ENCODE data around the gene PRTFDC1.
A peak's percentile ranks its signal among the peaks of the same experiment; 100 is the strongest.
"Not testable (repeated sequence)": the region's sequence is repeated elsewhere in the genome, so short reads cannot be mapped to it uniquely, and the experiment has no call there.

Gene PRTFDC1

DNA sequence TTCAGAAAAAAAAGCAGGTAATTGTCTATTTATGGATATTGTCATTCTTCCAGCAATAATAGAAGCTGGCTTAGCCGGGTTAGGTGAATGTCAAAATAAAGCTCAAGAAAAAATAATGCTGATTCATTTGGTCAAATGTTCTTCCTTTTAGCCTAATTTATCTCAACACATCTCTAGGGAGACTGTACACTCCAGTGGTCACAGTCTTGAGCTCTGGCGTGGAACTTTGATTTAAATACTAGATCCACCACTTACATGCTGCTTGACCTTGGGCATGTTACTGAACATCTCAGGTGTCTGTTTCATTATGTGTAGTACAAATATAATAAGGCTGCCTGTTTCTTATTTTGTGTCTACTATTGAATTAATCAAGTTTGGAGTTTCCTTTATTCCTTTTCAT lies 22.0 kb downstream of the PRTFDC1 start:
- Mint-ChIP-seq H3K36me3 (ENCODE audit: low read depth) (no peaks in the 10 kb centered on the region), H3K27ac (no peak overlapping the region), H3K4me1 (ENCODE audit: low read depth) (peaks cover 6% of the 10 kb centered on the region), H3K4me3 (no peak overlapping the region), H3K27me3 (peaks cover 3% of the 10 kb centered on the region), H3K9me3 (no peaks in the 10 kb centered on the region)
- intact Hi-C loops (cut with micrococcal nuclease), result no loop called here

DNA sequence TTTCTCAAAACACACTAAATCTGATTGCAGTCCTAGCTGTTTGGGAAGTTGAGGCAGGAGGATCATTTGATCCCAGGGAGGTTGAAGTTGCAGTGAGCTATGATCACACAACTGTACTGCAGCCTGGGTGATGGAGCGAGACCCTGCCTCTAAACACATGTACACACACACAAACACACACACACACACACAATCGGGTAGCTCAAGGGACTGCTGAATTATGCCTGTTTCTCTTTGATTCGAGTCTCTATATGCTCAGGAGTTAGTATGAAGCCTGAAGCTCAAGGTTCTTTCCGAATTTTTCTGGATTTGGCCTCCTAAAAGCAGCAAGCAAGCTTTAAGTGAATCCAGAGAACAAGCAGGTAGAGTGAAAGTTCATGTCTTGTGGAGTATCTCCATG lies 22.5 kb downstream of the PRTFDC1 start:
- intact Hi-C loops (cut with micrococcal nuclease), result no loop called here
- Mint-ChIP-seq H3K4me1 (ENCODE audit: low read depth) (peaks cover 6% of the 10 kb centered on the region), H3K36me3 (ENCODE audit: low read depth) (no peaks in the 10 kb centered on the region), H3K27ac (no peak overlapping the region), H3K9me3 (peaks cover under 1% of the 10 kb centered on the region), H3K27me3 (peaks cover 3% of the 10 kb centered on the region), H3K4me3 (no peak overlapping the region)

DNA sequence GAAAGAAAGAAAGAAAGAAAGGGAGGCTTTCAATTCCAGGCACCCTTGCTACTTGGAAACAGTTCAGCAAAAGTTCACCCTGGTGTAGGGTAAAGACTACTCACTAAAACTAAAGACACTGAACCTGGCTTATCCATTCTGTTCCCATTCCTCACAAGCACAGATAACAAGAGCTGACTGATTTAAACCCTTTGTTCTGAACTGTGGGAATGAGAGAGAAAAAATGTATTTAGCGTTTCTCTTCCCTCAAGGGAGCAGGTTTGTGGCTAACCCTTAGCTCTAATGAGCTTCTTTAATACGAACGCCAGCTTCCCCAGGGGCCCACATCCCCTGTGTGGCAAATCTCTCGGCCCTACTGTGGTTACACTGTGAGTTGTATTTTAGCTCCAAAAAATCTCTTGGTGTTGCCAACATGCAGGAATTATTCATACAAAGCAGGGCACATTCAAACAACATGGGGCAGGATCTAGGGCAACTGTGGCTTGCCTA lies 23.3 kb downstream of the PRTFDC1 start:
- Mint-ChIP-seq H3K9me3 (peaks cover 8% of the 10 kb centered on the region), H3K36me3 (ENCODE audit: low read depth) (no peaks in the 10 kb centered on the region), H3K4me1 (ENCODE audit: low read depth) (peaks cover 6% of the 10 kb centered on the region), H3K27ac (no peak overlapping the region), H3K27me3 (peaks cover 3% of the 10 kb centered on the region), H3K4me3 (no peak overlapping the region)
- intact Hi-C loops (cut with micrococcal nuclease), result no loop called here

DNA sequence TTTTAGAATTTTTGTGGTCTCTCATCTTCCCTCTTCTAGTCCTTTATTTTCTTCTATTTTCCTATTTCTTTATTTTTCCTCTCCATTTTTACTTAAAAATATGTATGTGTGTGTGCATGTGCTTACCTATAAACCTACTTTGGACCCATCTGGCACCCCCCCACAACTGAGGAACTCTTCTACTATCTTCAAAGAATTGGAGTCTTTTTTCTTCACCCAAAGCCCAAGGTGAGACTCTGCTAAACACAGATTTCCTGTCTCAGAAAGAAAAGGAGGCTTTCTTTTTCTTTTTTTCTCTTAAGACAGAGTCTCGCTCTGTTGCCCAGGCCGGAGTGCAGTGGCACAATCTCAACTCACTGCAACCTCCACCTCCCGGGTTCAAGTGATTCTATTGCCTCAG lies 24.2 kb downstream of the PRTFDC1 start:
- H3K4me1 Mint-ChIP-seq (ENCODE audit: low read depth), result peaks cover 12% of the 10 kb centered on the region
- intact Hi-C loops (cut with micrococcal nuclease), result no loop called here
- H3K36me3 Mint-ChIP-seq (ENCODE audit: low read depth), result no peaks in the 10 kb centered on the region
- peaks cover 15% of the 10 kb centered on the region for H3K9me3 Mint-ChIP-seq
- H3K27me3 Mint-ChIP-seq, result peaks cover 3% of the 10 kb centered on the region
- no peak overlapping the region for H3K27ac Mint-ChIP-seq
- no peak overlapping the region for H3K4me3 Mint-ChIP-seq

DNA sequence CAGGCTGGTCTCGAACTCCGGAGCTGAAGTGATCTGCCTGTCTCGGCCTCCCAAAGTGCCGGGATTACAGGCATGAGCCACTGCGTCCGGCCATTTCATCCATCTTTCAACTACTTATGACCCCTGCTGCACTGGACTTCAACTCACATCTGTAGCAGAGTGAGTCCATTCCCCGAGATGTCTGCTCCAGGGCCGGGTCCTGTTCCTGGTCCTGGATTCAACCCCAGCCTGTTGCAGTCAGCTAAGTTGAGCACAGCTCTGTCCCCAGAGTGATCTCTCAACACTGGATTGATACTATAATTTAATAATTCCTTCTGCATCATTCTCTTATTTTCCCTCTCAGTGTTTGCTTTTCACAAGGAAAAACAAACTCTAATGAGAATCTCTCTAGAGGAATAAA lies 25.8 kb downstream of the PRTFDC1 start:
- no peak overlapping the region for H3K27ac Mint-ChIP-seq
- no peak overlapping the region for H3K4me3 Mint-ChIP-seq
- peaks cover 18% of the 10 kb centered on the region for H3K4me1 Mint-ChIP-seq (ENCODE audit: low read depth)
- no peaks in the 10 kb centered on the region for H3K36me3 Mint-ChIP-seq (ENCODE audit: low read depth)
- peaks cover 3% of the 10 kb centered on the region for H3K27me3 Mint-ChIP-seq
- H3K9me3 Mint-ChIP-seq, result peaks cover 15% of the 10 kb centered on the region
- intact Hi-C loops (cut with micrococcal nuclease), result no loop called here

DNA sequence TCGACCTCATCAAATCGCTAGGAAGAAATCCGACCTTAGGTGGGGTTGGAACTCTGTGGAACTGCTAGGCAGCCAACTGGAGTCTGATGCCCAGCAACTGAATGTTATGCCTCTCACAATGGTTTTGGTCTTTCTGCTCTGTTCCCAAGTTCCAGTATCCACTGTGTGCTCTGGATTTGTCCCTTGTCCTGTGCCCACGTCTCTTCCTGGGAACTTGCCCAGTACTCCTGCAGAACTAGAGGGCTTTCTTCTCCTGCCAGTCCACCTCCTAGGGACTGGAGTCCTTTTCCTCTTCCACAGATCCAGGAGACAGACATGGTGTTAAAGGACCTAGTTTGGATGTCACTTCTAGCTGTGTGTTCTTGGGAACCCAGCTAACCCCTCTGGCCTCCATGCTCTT lies 26.6 kb downstream of the PRTFDC1 start:
- peaks cover 15% of the 10 kb centered on the region for H3K9me3 Mint-ChIP-seq
- H3K4me3 Mint-ChIP-seq, result no peak overlapping the region
- intact Hi-C loops (cut with micrococcal nuclease), result no loop called here
- H3K27me3 Mint-ChIP-seq, result no peaks in the 10 kb centered on the region
- peaks cover 25% of the 10 kb centered on the region for H3K4me1 Mint-ChIP-seq (ENCODE audit: low read depth)
- H3K27ac Mint-ChIP-seq, result no peak overlapping the region
- H3K36me3 Mint-ChIP-seq (ENCODE audit: low read depth), result no peaks in the 10 kb centered on the region

DNA sequence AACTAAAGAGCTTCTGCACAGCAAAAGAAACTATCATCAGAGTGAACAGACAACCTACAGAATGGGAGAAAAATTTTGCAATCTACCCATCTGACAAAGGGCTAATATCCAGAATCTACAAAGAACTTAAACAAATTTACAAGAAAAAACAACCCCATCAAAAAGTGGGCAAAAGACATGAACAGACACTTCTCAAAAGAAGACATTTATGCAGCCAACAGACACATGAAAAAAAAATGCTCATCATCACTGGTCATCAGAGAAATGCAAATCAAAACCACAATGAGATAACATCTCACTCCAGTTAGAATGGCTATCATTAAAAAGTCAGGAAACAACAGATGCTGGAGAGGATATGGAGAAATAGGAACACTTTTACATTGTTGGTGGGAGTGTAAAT lies 27.9 kb downstream of the PRTFDC1 start:
- intact Hi-C loops (cut with micrococcal nuclease), result loop anchor here (5.0 kb wide), 2 partner anchors 42 to 202 kb away; partner anchors contain the start of gene ARHGAP21
- not testable (repeated sequence) for H3K36me3 Mint-ChIP-seq (ENCODE audit: low read depth); H3K27ac Mint-ChIP-seq; H3K4me3 Mint-ChIP-seq; H3K27me3 Mint-ChIP-seq
- peaks cover 21% of the 10 kb centered on the region for H3K9me3 Mint-ChIP-seq
- peaks cover 26% of the 10 kb centered on the region for H3K4me1 Mint-ChIP-seq (ENCODE audit: low read depth)

DNA sequence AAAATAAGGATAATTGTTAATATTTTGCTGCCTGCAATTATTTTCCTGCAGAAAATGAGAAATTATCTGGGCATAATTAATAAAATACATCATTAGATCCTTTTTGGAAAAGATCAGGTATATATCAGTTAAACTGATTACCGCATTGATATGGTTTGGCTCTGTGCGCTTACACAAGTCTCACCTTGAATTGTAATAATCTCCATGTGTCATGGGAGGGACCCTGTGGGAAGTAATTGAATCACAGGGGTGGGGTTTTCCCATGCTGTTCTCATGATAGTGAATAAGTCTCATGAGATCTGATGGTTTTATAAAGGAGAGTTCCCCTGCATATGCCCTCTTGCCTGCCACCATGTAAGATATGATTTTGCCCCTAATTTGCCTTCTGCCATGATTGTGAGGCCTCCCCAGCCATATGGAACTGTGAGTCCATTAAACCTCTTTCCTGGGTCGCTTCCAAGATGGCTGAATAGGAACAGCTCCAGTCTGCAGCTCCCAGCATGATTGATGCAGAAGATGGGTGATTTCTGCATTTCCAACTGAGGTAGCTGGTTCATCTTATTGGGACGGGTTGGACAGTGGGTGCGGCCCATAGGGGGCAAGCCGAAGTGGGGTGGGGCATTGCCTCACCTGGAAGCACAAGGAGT lies 30.1 kb downstream of the PRTFDC1 start:
- H3K36me3 Mint-ChIP-seq (ENCODE audit: low read depth); H3K4me3 Mint-ChIP-seq; H3K27me3 Mint-ChIP-seq: not testable (repeated sequence)
- Mint-ChIP-seq H3K4me1 (ENCODE audit: low read depth) (peaks cover 26% of the 10 kb centered on the region), H3K27ac (peak overlapping the region; percentile 3), H3K9me3 (peaks cover 23% of the 10 kb centered on the region)
- intact Hi-C loops (cut with micrococcal nuclease), result loop anchor here (5.0 kb wide), 2 partner anchors 40 to 200 kb away; partner anchors contain the start of gene ARHGAP21

DNA sequence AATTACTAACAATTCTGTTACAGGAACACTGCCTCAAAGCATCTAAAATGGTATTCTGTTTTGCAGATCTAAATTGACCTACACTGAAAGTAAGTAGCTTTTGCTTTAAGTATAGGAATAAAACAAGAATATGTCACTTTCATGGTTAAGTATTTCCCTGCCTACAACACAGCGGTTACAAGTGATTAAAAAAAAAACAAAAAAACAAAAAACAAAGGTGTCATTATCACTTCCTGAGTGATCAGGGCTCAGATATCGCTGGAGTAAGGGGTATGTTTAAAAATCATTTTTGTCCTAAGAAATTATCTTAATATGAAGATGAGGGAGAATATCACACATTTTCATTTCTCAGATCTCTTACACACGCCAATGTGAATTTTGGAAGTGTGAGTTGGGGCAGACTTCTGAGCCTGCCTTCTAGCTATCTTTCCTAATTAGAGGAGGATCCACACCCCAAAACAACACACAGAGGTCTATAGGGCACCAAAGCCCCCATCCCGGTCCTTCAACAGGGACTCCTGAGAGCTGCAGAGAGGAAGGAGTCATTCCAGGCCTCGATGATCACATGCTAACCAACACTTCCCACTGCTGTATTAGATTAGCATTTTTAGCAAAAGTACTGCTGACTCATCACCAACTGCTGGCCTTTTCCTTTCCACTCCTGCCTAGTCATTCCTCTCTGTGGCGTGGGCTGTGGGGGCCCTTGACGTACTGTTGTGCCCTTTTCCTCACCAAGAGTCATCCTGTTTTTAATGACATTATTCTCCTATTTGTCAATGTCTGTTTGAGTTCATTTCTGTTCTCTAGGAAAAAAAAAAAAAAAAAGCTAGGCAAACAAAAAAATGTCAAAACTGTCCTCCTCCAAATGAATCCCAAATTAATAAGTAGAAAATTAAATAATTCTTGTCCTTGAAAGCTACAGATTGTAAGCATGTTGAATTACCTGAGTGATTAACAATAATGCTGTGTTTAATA lies 31.2 kb downstream of the PRTFDC1 start:
- peak overlapping the region; percentile 23 for H3K4me3 Mint-ChIP-seq
- intact Hi-C loops (cut with micrococcal nuclease), result loop anchor here (5.0 kb wide), 2 partner anchors 39 to 199 kb away; partner anchors contain the start of gene ARHGAP21
- no peaks in the 10 kb centered on the region for H3K27me3 Mint-ChIP-seq
- peaks cover 26% of the 10 kb centered on the region for H3K4me1 Mint-ChIP-seq (ENCODE audit: low read depth)
- peak overlapping the region; percentile 81 for H3K27ac Mint-ChIP-seq
- H3K9me3 Mint-ChIP-seq, result peaks cover 23% of the 10 kb centered on the region
- no peaks in the 10 kb centered on the region for H3K36me3 Mint-ChIP-seq (ENCODE audit: low read depth)

DNA sequence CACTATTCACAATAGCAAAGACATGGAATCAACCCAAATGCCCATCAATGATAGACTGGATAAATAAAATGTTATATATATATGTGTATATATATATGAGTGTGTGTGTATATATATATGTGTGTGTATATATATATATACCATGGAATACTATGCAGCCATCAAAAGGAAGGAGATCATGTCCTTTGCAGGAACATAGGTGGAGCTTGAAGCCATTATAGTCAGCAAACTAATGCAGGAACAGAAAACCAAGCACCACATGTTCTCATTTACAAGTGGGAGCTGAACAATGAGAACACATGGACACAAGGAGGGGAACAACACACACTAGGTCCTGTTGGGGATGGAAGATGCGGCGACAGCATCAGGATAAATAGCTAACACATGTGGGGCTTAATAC lies 32.2 kb downstream of the PRTFDC1 start:
- H3K27ac Mint-ChIP-seq, H3K4me3 Mint-ChIP-seq: not testable (repeated sequence)

DNA sequence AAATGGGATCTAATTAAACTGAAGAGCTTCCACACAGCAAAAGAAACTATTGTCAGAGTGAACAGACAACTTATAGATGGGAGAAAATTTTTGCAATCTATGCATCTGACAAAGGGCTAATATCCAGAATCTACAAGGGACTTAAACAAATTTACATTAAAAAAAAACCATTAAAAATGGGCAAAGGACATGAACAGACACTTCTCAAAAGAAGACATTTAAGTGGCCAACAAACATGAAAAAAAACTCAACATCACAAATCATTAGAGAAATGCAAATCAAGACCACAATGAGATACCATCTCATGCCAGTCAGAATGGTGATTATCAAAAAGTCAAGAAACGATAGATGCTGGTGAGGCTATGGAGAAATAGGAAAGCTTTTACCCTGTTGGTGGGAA lies 32.8 kb downstream of the PRTFDC1 start:
- H3K4me3 Mint-ChIP-seq; H3K27me3 Mint-ChIP-seq; H3K36me3 Mint-ChIP-seq (ENCODE audit: low read depth); H3K27ac Mint-ChIP-seq: not testable (repeated sequence)
- intact Hi-C loops (cut with micrococcal nuclease), result loop anchor here (5.0 kb wide), 2 partner anchors 37 to 197 kb away; partner anchors contain the start of gene ARHGAP21
- peaks cover 20% of the 10 kb centered on the region for H3K9me3 Mint-ChIP-seq
- peaks cover 26% of the 10 kb centered on the region for H3K4me1 Mint-ChIP-seq (ENCODE audit: low read depth)

More for the DNA sequence above, 32.2 kb downstream of the PRTFDC1 start:
- Mint-ChIP-seq H3K4me1 (ENCODE audit: low read depth) (peaks cover 26% of the 10 kb centered on the region), H3K9me3 (peaks cover 23% of the 10 kb centered on the region)
- H3K36me3 Mint-ChIP-seq (ENCODE audit: low read depth); H3K27me3 Mint-ChIP-seq: not testable (repeated sequence)
- intact Hi-C loops (cut with micrococcal nuclease), result loop anchor here (5.0 kb wide), 2 partner anchors 38 to 198 kb away; partner anchors contain the start of gene ARHGAP21

DNA sequence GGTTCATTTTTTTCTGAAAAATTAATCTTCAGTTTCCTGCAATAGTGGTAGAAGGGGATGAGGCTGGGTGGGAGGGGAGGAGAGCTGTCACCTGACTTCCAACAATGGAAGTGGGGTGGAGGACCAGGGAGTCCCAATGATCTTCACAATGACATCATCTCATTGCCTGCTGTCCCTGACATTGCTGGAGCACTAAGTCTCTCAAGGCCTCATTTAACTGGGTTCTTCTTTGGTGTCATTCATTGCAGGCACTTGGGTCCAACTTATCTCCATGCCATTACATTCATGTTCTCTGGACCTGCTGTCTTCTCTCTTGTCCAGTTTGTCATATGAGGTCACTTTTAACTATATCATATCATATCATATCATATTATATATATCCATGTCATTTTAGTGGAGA lies 34.4 kb downstream of the PRTFDC1 start:
- Mint-ChIP-seq H3K36me3 (ENCODE audit: low read depth) (no peaks in the 10 kb centered on the region), H3K4me1 (ENCODE audit: low read depth) (peaks cover 14% of the 10 kb centered on the region), H3K27ac (no peak overlapping the region), H3K4me3 (no peak overlapping the region), H3K9me3 (peaks cover 8% of the 10 kb centered on the region), H3K27me3 (no peaks in the 10 kb centered on the region)
- intact Hi-C loops (cut with micrococcal nuclease), result no loop called here

DNA sequence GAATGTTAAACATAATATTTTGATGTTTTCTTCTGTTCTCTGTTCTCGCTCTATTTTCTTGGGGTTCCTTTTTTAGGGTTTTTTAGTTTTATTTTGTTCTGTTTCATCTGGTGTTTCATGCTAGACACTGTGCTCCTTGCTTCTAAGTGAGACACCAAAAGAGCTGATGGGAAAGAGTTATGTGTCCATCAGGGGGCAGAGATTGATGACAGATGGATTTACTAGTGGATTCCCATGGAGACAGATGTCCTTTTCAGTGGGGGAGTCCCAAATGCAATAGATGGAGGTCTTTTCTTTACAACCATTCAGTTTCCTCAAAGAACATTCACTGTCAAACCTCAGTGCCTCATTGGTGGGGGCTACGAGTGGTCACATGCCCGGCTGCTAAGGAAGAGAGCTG lies 34.9 kb downstream of the PRTFDC1 start:
- Mint-ChIP-seq H3K4me1 (ENCODE audit: low read depth) (peaks cover 17% of the 10 kb centered on the region), H3K36me3 (ENCODE audit: low read depth) (no peaks in the 10 kb centered on the region), H3K27ac (no peak overlapping the region), H3K4me3 (no peak overlapping the region), H3K27me3 (no peaks in the 10 kb centered on the region), H3K9me3 (peaks cover 8% of the 10 kb centered on the region)
- intact Hi-C loops (cut with micrococcal nuclease), result no loop called here

DNA sequence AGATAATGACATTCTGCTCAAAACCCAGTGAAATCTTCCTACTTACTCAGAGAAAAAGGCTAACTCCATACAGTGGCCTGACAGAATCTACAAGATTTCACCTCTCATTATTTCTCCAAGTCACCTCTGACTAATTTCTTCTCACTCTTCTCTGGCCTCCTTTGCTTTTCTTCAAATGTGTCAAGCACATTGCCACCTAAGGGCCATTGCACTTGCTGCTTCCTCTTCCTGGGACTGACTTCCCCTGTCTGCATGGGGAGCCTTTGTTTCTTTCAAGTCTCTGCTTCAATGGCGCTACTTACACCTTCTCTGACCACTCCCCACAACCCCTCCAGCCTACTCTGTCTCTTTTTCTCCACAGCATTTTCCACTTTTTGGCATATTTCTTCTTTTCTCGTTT lies 36.0 kb downstream of the PRTFDC1 start:
- Mint-ChIP-seq H3K27me3 (no peaks in the 10 kb centered on the region), H3K4me1 (ENCODE audit: low read depth) (peaks cover 22% of the 10 kb centered on the region), H3K4me3 (no peak overlapping the region), H3K9me3 (peaks cover 8% of the 10 kb centered on the region), H3K27ac (no peak overlapping the region), H3K36me3 (ENCODE audit: low read depth) (no peaks in the 10 kb centered on the region)
- intact Hi-C loops (cut with micrococcal nuclease), result no loop called here
